Measurements from ENCODE around the gene PEX26. TPM values are rescaled to one million over a fixed set of nuclear protein-coding genes. Genes with fewer than 3 reads are reported as not detected.
"Not testable (repeated sequence)": the region's sequence is repeated elsewhere in the genome, so short reads cannot be mapped to it uniquely, and the experiment has no call there.

Gene PEX26
- total and polyA plus RNA-seq, 2 experiments from 2014 or later, result 5.4 to 45.5 TPM

GRCh38 chr22:18071968-18072310 lies 5.9 kb upstream of the PEX26 start:
- Histone ChIP-seq H3K27ac (no peak overlapping the region), H3K4me1 (ENCODE audit: low read depth) (peaks cover 5% of the 10 kb centered on the region), H3K36me3 (no peaks in the 10 kb centered on the region), H3K27me3 (no peaks in the 10 kb centered on the region), H3K9me3 (ENCODE audit: low read depth) (no peaks in the 10 kb centered on the region), H3K4me3 (no peak overlapping the region)
- TF ChIP-seq, protein P1, sequence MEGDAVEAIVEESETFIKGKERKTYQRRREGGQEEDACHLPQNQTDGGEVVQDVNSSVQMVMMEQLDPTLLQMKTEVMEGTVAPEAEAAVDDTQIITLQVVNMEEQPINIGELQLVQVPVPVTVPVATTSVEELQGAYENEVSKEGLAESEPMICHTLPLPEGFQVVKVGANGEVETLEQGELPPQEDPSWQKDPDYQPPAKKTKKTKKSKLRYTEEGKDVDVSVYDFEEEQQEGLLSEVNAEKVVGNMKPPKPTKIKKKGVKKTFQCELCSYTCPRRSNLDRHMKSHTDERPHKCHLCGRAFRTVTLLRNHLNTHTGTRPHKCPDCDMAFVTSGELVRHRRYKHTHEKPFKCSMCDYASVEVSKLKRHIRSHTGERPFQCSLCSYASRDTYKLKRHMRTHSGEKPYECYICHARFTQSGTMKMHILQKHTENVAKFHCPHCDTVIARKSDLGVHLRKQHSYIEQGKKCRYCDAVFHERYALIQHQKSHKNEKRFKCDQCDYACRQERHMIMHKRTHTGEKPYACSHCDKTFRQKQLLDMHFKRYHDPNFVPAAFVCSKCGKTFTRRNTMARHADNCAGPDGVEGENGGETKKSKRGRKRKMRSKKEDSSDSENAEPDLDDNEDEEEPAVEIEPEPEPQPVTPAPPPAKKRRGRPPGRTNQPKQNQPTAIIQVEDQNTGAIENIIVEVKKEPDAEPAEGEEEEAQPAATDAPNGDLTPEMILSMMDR (IDR thresholded peaks at IDR 0.05; ENCODE audit: low read depth, low read length), result no peak
- DNase-seq (ENCODE audit: low read depth in 1 of 2, low spot score in 1 of 2), result no peak

- Histone ChIP-seq H3K36me3 (no peaks in the 10 kb centered on the region), H3K27ac (no peak overlapping the region), H3K4me1 (ENCODE audit: low read depth) (peaks cover 5% of the 10 kb centered on the region), H3K9me3 (ENCODE audit: low read depth) (no peaks in the 10 kb centered on the region), H3K27me3 (no peaks in the 10 kb centered on the region), H3K4me3 (no peak overlapping the region)
- TF ChIP-seq, protein P1 (IDR thresholded peaks at IDR 0.05; ENCODE audit: low read depth, low read length), result no peak
- no peak for DNase-seq (ENCODE audit: low read depth in 1 of 2, low spot score in 1 of 2)
Observed at GRCh38 chr22:18073467-18073866, 4.3 kb upstream of the PEX26 start.

- H3K36me3 ChIP-seq; DNase-seq (ENCODE audit: low read depth in 1 of 2, low spot score in 1 of 2); H3K9me3 ChIP-seq (ENCODE audit: low read depth); H3K4me1 ChIP-seq (ENCODE audit: low read depth); H3K27ac ChIP-seq; H3K4me3 ChIP-seq; H3K27me3 ChIP-seq: not testable (repeated sequence)
Observed at GRCh38 chr22:18073927-18074326, 3.9 kb upstream of the PEX26 start.

GRCh38 chr22:18075101-18075719 lies 2.6 kb upstream of the PEX26 start:
- H3K36me3 ChIP-seq, result peaks cover 4% of the 10 kb centered on the region
- TF ChIP-seq, protein P1 (IDR thresholded peaks at IDR 0.05; ENCODE audit: low read depth, low read length), result no peak
- no peak overlapping the region for H3K27ac ChIP-seq
- DNase-seq (ENCODE audit: low read depth in 1 of 2, low spot score in 1 of 2), result no peak
- no peaks in the 10 kb centered on the region for H3K27me3 ChIP-seq
- no peak overlapping the region for H3K4me3 ChIP-seq
- H3K4me1 ChIP-seq (ENCODE audit: low read depth), result peaks cover 5% of the 10 kb centered on the region
- no peaks in the 10 kb centered on the region for H3K9me3 ChIP-seq (ENCODE audit: low read depth)

- TF ChIP-seq, protein P1 (IDR thresholded peaks at IDR 0.05; ENCODE audit: low read depth, low read length), result peak; percentile 74
- H3K27me3 ChIP-seq, result no peaks in the 10 kb centered on the region
- no peaks in the 10 kb centered on the region for H3K9me3 ChIP-seq (ENCODE audit: low read depth)
- H3K4me1 ChIP-seq (ENCODE audit: low read depth), result peaks cover 5% of the 10 kb centered on the region
- no peak overlapping the region for H3K4me3 ChIP-seq
- peak; percentile 86 to 93 for DNase-seq (ENCODE audit: low read depth in 1 of 2, low spot score in 1 of 2)
- H3K36me3 ChIP-seq, result peaks cover 11% of the 10 kb centered on the region
- no peak overlapping the region for H3K27ac ChIP-seq
Observed at GRCh38 chr22:18075720-18076497, 1.9 kb upstream of the PEX26 start.

GRCh38 chr22:18077087-18077638 lies 627 bp upstream of the PEX26 start:
- no peak for DNase-seq (ENCODE audit: low read depth in 1 of 2, low spot score in 1 of 2)
- peak overlapping the region; percentile 73 for H3K27ac ChIP-seq

More at GRCh38 chr22:18077087-18077638, 627 bp upstream of the PEX26 start:
- TF ChIP-seq, protein P1 (IDR thresholded peaks at IDR 0.05; ENCODE audit: low read depth, low read length), result no peak
- Histone ChIP-seq H3K27me3 (no peaks in the 10 kb centered on the region), H3K9me3 (ENCODE audit: low read depth) (no peaks in the 10 kb centered on the region), H3K36me3 (peaks cover 16% of the 10 kb centered on the region), H3K4me3 (peak overlapping the region; percentile 94), H3K4me1 (ENCODE audit: low read depth) (peaks cover 5% of the 10 kb centered on the region)

Measured in cardiac muscle cell (in vitro differentiated cells and primary cell).